Activated naive CD4-positive, alpha-beta T cell treated with anti-CD3 and anti-CD28 coated beads, Interleukin-2, amount 50 U/mL, for 24 hours (primary cell): ENCODE measurements around the gene KRTAP10-2.
"Not testable (repeated sequence)": the region's sequence is repeated elsewhere in the genome, so short reads cannot be mapped to it uniquely, and the experiment has no call there.

Source experiments
- H3K27ac Mint-ChIP-seq: one replicate; pipeline ENCODE4 v1.8.0; 2021; ENCODE audit warnings: mild to moderate bottlenecking, mixed read lengths
- H3K27me3 Mint-ChIP-seq: one replicate; pipeline ENCODE4 v1.8.0; 2021; ENCODE audit warnings: mixed read lengths
- H3K36me3 Mint-ChIP-seq: one replicate; pipeline ENCODE4 v1.8.0; 2021; ENCODE audit warnings: mixed read lengths
- H3K4me1 Mint-ChIP-seq: one replicate; pipeline ENCODE4 v1.8.0; 2021; ENCODE audit warnings: mixed read lengths
- H3K4me3 Mint-ChIP-seq: one replicate; pipeline ENCODE4 v1.8.0; 2021; ENCODE audit warnings: mild to moderate bottlenecking, mixed read lengths
- H3K9me3 Mint-ChIP-seq: one replicate; pipeline ENCODE4 v1.8.0; 2021; ENCODE audit warnings: mixed read lengths

KRTAP10-2 gene

DNA sequence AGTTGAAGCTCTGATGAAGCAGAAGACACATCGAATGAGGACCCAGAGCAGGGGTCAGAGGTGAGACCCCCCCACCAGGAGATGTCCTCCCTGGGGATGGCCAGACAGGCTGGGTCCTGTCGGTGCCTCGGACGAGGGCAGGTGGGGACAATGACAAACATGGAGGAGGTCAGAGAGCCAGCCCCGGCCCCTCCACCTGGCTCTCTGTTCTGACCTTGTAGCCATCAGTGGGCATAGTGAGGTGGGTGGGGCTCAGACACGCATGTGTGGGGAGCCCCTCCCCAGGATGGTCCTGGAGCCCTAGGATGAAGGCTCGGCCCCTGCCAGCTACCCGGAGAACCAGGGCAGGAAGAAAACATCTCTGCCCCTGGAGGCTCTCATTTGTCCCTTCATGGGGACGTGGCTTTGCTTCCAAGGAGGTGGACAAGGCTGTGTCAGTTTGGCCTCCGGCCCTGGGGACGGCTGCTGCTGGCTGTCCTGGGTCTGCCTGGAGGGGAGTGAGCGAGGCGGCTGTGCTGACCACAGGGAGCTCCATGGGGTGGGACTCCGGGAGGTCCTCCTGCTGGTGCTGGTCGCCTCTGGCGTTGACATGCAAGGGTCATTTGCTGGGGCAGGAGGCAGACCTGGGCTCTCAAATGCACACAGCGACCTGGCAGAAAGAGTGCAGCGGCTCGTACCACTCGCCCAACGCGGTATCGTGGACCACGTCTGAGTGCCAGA lies 38.4 kb upstream of the KRTAP10-2 start:
- Mint-ChIP-seq H3K4me3 (no peak overlapping the region), H3K9me3 (no peaks in the 10 kb centered on the region), H3K4me1 (peaks cover 6% of the 10 kb centered on the region), H3K36me3 (no peaks in the 10 kb centered on the region), H3K27ac (no peak overlapping the region), H3K27me3 (no peaks in the 10 kb centered on the region)

GRCh38 chr21:44589094-44589493 lies 37.8 kb upstream of the KRTAP10-2 start:
- Mint-ChIP-seq H3K27ac (no peak overlapping the region), H3K27me3 (no peaks in the 10 kb centered on the region), H3K9me3 (no peaks in the 10 kb centered on the region), H3K4me3 (no peak overlapping the region), H3K4me1 (peaks cover 11% of the 10 kb centered on the region), H3K36me3 (no peaks in the 10 kb centered on the region)

- peaks cover 3% of the 10 kb centered on the region for H3K36me3 Mint-ChIP-seq
- H3K9me3 Mint-ChIP-seq, result peaks cover 9% of the 10 kb centered on the region
- H3K4me3 Mint-ChIP-seq, result no peak overlapping the region
- H3K4me1 Mint-ChIP-seq, result peaks cover 41% of the 10 kb centered on the region
- no peak overlapping the region for H3K27ac Mint-ChIP-seq
- no peaks in the 10 kb centered on the region for H3K27me3 Mint-ChIP-seq
These were observed 34.6 kb upstream of the KRTAP10-2 start for GRCh38 chr21:44585892-44586291.

GRCh38 chr21:44583800-44584147 lies 32.5 kb upstream of the KRTAP10-2 start:
- Mint-ChIP-seq H3K4me1 (peaks cover 46% of the 10 kb centered on the region), H3K4me3 (no peak overlapping the region), H3K9me3 (peaks cover 11% of the 10 kb centered on the region), H3K27ac (no peak overlapping the region), H3K36me3 (peaks cover 3% of the 10 kb centered on the region), H3K27me3 (no peaks in the 10 kb centered on the region)

GRCh38 chr21:44583089-44583799 lies 31.9 kb upstream of the KRTAP10-2 start:
- Mint-ChIP-seq H3K9me3 (peaks cover 11% of the 10 kb centered on the region), H3K36me3 (peaks cover 3% of the 10 kb centered on the region), H3K27ac (no peak overlapping the region), H3K27me3 (no peaks in the 10 kb centered on the region), H3K4me1 (peaks cover 46% of the 10 kb centered on the region), H3K4me3 (no peak overlapping the region)

DNA sequence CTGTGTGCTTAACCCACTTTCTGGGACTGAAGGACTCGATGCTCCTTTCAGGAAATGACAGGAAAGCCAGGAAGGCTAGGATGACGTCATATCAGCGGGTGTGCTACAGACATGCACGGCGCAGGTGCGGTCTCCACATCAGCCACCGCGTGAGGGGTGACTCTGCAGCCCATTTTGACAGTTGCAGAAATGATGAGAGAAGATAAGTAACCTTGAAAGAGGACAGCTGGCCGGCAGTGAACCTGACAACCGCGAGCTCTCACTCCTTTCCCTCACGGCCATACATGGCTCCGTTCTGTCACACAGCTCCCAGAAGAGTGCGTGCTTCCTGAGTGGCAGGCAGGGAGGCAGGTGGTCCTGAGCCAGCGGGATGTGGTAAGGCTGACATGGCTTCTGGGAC lies 30.8 kb upstream of the KRTAP10-2 start:
- Mint-ChIP-seq H3K9me3 (peaks cover 11% of the 10 kb centered on the region), H3K27ac (no peak overlapping the region), H3K4me1 (peaks cover 46% of the 10 kb centered on the region), H3K36me3 (peaks cover 5% of the 10 kb centered on the region), H3K27me3 (no peaks in the 10 kb centered on the region), H3K4me3 (no peak overlapping the region)

DNA sequence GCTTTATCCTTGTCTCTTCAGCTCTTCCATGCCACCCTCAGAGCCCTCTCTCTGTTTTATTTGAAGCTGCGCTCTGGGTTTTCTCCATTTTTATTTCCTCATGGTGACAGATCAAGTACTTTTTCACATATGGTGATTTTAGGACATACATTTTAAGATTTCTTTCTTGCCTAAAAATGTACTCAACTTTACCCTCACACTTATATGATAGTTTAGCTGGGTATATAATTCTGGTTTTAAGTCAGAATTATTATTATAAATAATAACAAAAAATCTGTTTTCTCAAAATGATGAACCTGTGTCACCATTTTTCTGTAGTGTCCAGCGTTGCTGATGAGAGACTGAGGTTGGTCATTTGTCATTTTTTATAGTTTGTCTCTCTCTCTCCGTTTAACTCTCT lies 29.9 kb upstream of the KRTAP10-2 start:
- Mint-ChIP-seq H3K27ac (no peak overlapping the region), H3K36me3 (peaks cover 5% of the 10 kb centered on the region), H3K9me3 (peaks cover 11% of the 10 kb centered on the region), H3K4me3 (no peak overlapping the region), H3K4me1 (peaks cover 46% of the 10 kb centered on the region), H3K27me3 (no peaks in the 10 kb centered on the region)

DNA sequence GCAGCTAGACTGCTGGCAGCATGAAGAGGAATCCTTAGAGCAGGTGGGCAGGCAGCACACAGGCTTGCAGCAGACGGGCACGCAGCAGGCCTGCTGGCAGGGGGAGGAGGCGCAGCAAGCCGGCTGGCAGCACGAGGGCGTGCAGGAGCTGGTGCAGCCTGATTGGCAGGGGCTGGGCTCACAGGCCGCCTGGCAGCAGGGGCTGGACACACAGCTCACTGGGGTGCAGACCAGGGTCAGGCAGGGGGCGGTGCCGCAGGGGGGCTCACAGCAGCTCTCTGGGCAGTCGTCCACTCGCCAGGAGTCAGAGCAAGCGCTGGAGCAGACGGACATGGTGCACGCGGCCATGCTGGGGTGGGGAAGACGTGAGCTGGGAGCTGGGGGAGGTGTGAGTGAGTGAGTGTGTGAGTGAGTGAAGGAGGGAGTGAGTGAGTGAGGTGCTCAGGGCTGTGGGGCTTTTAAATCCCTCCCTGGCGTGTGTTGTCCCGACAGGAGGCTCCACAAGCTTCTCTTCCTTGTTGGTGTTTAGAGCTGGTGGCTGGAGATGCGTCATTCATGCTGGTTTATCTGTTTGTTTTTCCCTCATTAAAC lies 29.0 kb upstream of the KRTAP10-2 start, which contains the start of gene KRTAP10-5:
TSS of gene KRTAP10-5 (minus strand) at position 374 of the 591 bp plus-strand sequence. CDS start at position 348, 26 bp downstream.
- not testable (repeated sequence) for H3K36me3 Mint-ChIP-seq, H3K4me3 Mint-ChIP-seq, H3K27me3 Mint-ChIP-seq
- peaks cover 42% of the 10 kb centered on the region for H3K4me1 Mint-ChIP-seq
- peaks cover 11% of the 10 kb centered on the region for H3K9me3 Mint-ChIP-seq
- peak within 1 kb of the TSS; percentile 12 for H3K27ac Mint-ChIP-seq

GRCh38 chr21:44579833-44580144 lies 28.5 kb upstream of the KRTAP10-2 start:
- no peak overlapping the region for H3K4me3 Mint-ChIP-seq
- peaks cover 40% of the 10 kb centered on the region for H3K4me1 Mint-ChIP-seq
- H3K27ac Mint-ChIP-seq, result no peak overlapping the region
- peaks cover 11% of the 10 kb centered on the region for H3K9me3 Mint-ChIP-seq
- H3K36me3 Mint-ChIP-seq, result peaks cover 5% of the 10 kb centered on the region
- H3K27me3 Mint-ChIP-seq, result no peaks in the 10 kb centered on the region

- H3K27ac Mint-ChIP-seq, result no peak overlapping the region
- H3K4me3 Mint-ChIP-seq, result no peak overlapping the region
- H3K36me3 Mint-ChIP-seq, result peaks cover 5% of the 10 kb centered on the region
- no peaks in the 10 kb centered on the region for H3K27me3 Mint-ChIP-seq
- H3K4me1 Mint-ChIP-seq, result peaks cover 36% of the 10 kb centered on the region
- peaks cover 11% of the 10 kb centered on the region for H3K9me3 Mint-ChIP-seq
These were observed 27.9 kb upstream of the KRTAP10-2 start for GRCh38 chr21:44579056-44579832.

DNA sequence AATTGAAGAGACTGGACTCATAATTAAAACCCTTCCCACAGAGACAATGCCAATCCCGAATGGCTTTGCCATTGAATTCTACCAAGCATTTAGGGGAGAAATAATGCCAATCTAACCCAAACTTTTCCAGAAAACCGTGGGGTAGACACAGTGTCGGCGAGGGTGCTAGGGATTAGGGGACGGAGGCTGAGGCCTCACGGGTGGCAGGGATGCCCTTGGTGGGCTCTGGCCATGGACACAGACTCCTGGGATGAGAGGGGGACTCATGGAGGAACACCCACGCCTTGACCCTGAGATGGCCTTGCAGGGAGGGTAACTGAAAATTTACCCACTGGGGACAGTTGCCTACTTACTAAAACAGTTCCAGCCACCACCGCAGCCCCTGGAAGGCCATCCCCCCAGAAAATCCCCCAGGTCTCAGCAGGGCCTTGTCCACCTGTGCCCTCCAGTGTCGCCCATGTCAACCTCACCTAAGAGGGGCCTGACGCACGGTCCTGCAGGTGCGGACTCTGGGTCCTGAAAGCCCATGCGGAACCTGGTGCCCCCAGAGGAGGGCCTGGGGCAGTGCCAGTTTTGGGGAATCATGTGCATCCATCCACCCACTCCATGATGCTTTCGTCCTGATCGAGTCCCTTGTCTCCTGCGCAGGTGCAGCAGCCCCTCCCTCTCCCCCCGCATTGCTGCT lies 27.2 kb upstream of the KRTAP10-2 start:
- no peak overlapping the region for H3K27ac Mint-ChIP-seq
- no peaks in the 10 kb centered on the region for H3K27me3 Mint-ChIP-seq
- H3K4me3 Mint-ChIP-seq, result no peak overlapping the region
- peaks cover 29% of the 10 kb centered on the region for H3K4me1 Mint-ChIP-seq
- peaks cover 5% of the 10 kb centered on the region for H3K36me3 Mint-ChIP-seq
- H3K9me3 Mint-ChIP-seq, result peaks cover 11% of the 10 kb centered on the region

DNA sequence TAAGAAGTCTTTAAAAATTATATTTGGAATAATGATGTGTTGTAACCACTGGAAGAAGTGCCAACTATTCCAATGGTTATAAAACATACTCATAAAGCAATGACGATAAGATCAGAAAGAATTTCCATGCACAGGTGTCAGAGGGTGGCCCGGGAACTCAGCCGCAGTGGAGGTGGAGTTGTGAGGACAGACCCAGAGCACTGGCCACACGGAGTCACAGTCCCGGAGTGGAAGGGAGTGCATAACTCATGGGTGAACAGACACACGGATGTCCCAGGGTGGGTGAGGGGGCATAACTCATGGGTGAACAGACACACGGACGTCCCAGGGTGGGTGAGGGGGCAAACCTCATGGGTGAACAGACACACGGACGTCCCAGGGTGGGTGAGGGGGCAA lies 24.7 kb upstream of the KRTAP10-2 start:
- Mint-ChIP-seq H3K9me3 (peaks cover 3% of the 10 kb centered on the region), H3K27ac (no peak overlapping the region), H3K4me1 (peaks cover 6% of the 10 kb centered on the region), H3K27me3 (no peaks in the 10 kb centered on the region), H3K36me3 (peaks cover 3% of the 10 kb centered on the region), H3K4me3 (no peak overlapping the region)

GRCh38 chr21:44575307-44576024 lies 24.2 kb upstream of the KRTAP10-2 start:
- no peaks in the 10 kb centered on the region for H3K27me3 Mint-ChIP-seq
- H3K9me3 Mint-ChIP-seq, result no peaks in the 10 kb centered on the region
- peaks cover 1% of the 10 kb centered on the region for H3K4me1 Mint-ChIP-seq
- no peak overlapping the region for H3K4me3 Mint-ChIP-seq
- peaks cover 3% of the 10 kb centered on the region for H3K36me3 Mint-ChIP-seq
- no peak overlapping the region for H3K27ac Mint-ChIP-seq

GRCh38 chr21:44574457-44575306 lies 23.4 kb upstream of the KRTAP10-2 start:
- Mint-ChIP-seq H3K27me3 (no peaks in the 10 kb centered on the region), H3K27ac (no peak overlapping the region), H3K4me3 (no peak overlapping the region), H3K9me3 (no peaks in the 10 kb centered on the region), H3K36me3 (peaks cover 3% of the 10 kb centered on the region), H3K4me1 (no peaks in the 10 kb centered on the region)
